Measurements from ENCODE around the gene PLD1.

GRCh38 chr3:171606151-171606751, 204.0 kb downstream of the PLD1 start:
- no peak for TF ChIP-seq POLR2A (IDR thresholded peaks at IDR 0.05)
- TF ChIP-seq CTCF (IDR thresholded peaks at IDR 0.05) = no peak
